HG02970 (cell line): Measurements from ENCODE around the gene DUSP7.

Experiments used
- ATAC-seq: cut with Tn5 transposase; IDR thresholded peaks from one replicate; pipeline ENCODE4 v1.9.1; 2021; ENCODE audit warnings: mild to moderate bottlenecking, moderate library complexity, moderate number of reproducible peaks; ENCODE audit not compliant: unreplicated experiment, low FRiP score

Gene DUSP7

GRCh38 chr3:52069135-52069534, 12.8 kb upstream of the DUSP7 start:
- no peak for ATAC-seq

- ATAC-seq, result no peak
These were observed 12.4 kb upstream of the DUSP7 start for GRCh38 chr3:52068730-52069129.

GRCh38 chr3:52068055-52068571, 11.7 kb upstream of the DUSP7 start:
- no peak for ATAC-seq

- ATAC-seq, result no peak
These were observed 11.2 kb upstream of the DUSP7 start for GRCh38 chr3:52067526-52067925.

DNA sequence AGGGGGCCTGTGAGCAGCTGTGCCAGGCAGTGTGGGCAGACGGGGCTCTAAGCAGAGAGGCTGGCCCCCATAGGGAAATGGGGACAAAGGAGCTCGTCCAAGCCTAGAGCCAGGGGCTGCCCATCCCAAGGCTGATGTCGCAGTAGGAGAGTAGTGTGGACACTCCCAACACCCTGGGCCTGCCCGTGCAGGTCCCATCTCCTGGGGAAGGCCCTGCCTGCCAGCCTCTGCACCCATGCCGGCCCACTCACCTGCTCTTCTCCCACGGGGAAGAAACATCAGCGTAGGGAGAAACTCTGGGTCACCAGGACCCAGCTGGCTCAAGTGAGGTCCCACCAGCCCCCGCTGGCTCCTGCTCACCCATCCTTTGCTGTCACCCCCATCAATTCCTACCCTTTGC, 10.7 kb upstream of the DUSP7 start:
- no peak for ATAC-seq

GRCh38 chr3:52065264-52065756, 8.9 kb upstream of the DUSP7 start:
- ATAC-seq, result no peak

DNA sequence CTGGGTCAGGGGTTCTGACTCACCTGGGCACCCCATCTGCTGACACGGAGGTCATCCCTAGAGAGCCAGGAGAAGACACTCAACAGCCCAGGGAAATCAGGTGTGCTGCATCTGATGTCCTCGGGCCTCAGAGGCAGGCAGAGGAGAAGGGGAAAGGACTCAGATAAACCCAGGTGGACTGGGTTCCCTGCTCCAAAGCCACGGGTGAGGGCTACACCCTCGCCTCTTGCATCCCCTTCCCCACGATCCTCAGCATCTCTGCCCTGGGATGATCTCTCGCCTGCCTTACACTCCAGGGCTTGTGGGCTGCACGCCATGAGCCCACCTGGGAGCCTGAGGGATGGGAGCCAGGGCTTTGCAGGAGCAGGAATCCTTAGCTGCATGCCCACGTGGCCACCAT, 8.2 kb upstream of the DUSP7 start:
- no peak for ATAC-seq

DNA sequence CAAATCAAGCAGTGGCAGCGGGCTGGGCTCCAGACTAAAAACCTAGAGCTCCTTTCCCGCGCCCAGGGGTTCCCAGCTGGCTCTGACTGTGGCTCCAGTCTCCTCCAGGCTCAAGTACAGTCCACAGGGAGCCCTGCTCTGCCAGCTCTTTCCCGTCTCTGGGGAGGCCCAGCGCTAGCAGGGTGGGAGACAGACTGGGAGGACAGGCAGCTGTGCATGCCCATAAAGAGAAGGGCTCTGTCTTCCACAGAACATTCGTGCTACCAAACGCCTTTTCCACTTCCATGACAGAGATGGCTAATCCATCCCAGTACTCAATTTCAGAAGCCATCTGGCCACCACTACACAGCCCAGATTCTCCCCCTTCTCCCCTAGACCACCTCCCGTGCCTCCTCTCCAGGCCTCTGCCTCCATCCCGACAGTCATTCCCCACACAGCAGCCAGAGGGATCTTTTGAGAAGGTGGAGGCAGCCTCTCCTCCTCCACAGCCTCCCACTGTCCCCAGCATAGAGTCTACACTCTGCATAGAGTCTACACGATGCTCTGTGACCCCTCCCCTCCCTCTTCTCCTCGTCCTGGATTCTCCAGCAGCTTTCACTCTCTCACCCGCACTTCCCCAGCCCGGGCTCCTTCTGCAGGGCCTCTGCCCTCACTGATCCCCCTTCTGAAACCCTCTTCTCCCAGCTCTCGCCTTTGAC, 6.8 kb upstream of the DUSP7 start:
- no peak for ATAC-seq

- ATAC-seq, result no peak
These were observed 6.1 kb upstream of the DUSP7 start for GRCh38 chr3:52062505-52062904.

DNA sequence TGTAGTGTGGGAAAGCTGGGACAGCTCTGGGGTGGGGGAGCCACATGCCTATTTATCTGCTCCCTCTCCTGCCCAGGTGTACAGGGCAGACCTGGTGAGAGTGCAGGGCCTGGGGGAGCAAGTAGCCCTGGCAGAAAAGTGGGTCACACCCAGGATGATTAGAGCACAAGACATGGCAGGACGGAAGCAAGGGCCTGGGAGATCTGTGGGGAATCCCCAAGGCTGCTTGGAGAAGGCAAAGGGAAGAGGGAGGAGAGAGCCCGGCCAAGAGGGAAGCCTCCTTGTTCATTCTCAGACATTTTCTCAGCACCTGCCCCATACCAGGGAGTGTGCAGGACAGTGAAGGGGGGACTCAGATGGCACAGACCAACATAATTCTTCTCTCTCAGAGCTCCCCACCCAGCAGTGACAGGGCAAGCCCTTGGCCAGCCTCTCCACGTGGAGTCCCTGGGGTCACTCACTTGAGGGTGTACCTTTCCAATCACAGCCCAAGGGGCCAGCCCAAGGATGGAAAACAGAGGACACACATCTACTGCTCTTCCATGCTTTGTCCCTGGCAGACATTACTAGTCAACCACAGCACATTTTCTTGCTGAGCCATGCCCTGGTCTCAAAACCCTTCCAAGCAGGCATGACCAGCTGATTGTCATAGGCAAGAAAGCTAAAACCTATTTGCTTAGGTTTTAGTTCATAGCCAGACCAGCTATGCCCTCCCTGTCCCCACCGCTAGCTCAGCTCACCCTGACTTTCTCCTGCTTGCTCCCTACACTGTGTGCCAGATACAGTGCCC, 4.9 kb upstream of the DUSP7 start:
- ATAC-seq, result no peak

- ATAC-seq, result no peak
These were observed 3.4 kb upstream of the DUSP7 start for GRCh38 chr3:52059781-52060180.

DNA sequence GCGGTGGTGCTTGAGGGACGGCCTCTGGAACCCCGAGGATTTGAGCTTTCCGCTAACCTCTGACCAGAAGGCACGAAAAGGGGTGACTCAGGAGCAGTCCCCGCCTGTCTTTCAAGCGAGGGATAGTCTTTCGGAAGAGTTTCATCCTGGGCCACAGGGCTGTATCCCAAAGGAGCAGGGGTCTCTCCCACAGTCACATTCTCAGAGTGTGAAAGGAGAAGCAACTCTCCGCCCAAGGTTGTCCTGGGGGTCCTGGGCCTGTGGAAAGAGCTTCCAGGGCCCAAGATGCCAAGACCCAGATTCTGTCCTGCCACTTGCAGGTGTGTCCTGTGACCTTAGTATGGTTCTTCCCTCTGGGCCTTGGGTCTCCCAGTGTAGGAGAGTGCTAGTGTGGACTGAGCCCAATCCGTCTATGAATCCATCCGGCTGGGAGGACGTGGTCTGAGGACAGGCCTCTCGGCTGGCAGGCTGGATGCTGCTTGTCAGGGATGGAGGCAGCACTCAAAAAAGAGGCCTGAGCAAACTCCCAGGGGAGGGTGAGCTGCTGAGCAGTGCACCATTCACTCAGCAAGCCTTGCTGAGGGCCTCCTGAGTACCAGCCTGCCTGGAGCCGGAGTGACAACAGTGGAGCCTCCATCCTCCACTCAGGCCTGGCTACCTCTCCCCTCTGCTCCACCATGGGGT, 1.6 kb upstream of the DUSP7 start:
- no peak for ATAC-seq

- ATAC-seq, result peak; percentile 67
These were observed 819 bp upstream of the DUSP7 start for GRCh38 chr3:52056968-52057811.

- ATAC-seq, result peak; percentile 7
These were observed 627 bp downstream of the DUSP7 start for GRCh38 chr3:52055537-52056351.

DNA sequence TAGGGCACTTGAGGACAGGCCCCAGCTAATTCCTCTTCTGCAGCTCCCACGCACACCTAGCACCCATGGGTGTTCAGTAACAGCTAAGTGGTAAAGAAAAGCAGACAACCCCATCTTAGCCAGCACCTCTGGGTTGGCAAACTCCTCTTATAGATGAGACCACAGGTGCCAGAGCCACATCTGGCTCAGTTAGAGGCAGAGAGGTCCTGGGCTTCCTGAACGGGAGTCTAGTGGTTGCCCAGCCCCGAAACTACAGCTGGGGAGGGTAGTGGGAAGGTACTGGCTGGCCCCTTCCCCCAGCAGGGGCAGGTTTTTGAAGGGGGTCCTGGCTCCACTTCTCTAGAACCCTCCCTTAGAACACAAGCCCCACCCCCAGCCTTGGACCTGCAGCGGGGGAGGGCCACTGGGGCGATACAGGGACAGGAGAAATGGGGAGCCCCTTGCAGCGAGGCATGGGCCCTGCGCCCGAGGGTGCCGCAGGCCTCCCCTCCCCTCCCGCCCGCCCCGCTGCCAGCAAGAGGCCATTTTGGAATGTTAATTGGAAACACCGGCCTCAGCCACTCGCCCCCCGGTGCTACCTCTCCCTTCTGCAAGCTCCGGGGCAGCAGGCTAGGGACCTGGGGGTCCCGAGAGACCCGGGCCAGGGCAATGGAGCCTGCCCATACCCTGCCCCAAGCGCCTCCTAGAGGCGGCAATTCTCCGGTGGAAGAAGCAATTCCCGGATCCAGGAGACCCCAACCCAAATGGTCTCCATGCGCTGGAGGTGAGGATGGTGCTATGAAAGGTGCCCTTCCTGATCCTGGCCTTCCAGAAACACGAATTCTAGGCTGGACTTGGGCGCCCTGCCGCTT, 1.5 kb downstream of the DUSP7 start:
- ATAC-seq, result no peak

GRCh38 chr3:52053307-52054304, 2.8 kb downstream of the DUSP7 start:
- no peak for ATAC-seq

GRCh38 chr3:52052831-52053306, 3.5 kb downstream of the DUSP7 start:
- no peak for ATAC-seq
